Ovary (tissue), 3 donors: ENCODE measurements around the gene UQCR11.

Experiments
- EP300 ChIP-seq: sonication (generic); formaldehyde crosslinking; IDR thresholded peaks from one replicate; pipeline ENCODE4 v1.6.1; 2017; ENCODE audit warnings: antibody characterized with exemption
- TF ChIP-seq, protein P1 (sequence below), 3 donors: fragments of 450-650 bp in 2 of 3; fragments of 200-600 bp in 1 of 3; IDR thresholded peaks; one replicate each; pipeline versions ENCODE4 v1.5.1 to v1.8.0; 2016 to 2022; ENCODE audit warnings: antibody characterized with exemption in 3 of 3, mild to moderate bottlenecking in 1 of 3
- donor health status: DM: no; HTN: no; CAD: no.

DNA sequence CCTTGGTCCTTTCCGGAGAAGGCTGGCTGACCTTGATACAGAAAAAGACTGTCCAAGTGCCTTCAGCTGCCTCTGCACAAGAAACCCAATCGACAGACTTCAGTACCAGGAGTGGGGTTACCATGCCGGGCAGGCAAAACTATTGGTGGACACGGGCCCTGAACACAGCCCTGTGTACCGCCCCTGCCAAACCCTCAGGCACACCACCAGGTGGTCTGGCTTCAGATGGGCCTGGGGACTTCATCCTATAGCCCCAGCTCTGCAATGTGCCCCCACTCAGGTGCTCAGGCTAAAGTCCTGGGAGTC lies 29.6 kb upstream of the UQCR11 start:
- no peak for TF ChIP-seq EP300
- TF ChIP-seq, protein P1, sequence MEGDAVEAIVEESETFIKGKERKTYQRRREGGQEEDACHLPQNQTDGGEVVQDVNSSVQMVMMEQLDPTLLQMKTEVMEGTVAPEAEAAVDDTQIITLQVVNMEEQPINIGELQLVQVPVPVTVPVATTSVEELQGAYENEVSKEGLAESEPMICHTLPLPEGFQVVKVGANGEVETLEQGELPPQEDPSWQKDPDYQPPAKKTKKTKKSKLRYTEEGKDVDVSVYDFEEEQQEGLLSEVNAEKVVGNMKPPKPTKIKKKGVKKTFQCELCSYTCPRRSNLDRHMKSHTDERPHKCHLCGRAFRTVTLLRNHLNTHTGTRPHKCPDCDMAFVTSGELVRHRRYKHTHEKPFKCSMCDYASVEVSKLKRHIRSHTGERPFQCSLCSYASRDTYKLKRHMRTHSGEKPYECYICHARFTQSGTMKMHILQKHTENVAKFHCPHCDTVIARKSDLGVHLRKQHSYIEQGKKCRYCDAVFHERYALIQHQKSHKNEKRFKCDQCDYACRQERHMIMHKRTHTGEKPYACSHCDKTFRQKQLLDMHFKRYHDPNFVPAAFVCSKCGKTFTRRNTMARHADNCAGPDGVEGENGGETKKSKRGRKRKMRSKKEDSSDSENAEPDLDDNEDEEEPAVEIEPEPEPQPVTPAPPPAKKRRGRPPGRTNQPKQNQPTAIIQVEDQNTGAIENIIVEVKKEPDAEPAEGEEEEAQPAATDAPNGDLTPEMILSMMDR (IDR thresholded peaks at IDR 0.05), result no peak
